ENCODE results near the gene SH2D4B. TPM values are rescaled to one million over a fixed set of nuclear protein-coding genes. Genes with fewer than 3 reads are reported as not detected.

Gene SH2D4B
- total and polyA plus RNA-seq, 2 of the 13 experiments (the other 11 are each of a cell fraction or from before 2014, with no cell fraction given): not detected

DNA sequence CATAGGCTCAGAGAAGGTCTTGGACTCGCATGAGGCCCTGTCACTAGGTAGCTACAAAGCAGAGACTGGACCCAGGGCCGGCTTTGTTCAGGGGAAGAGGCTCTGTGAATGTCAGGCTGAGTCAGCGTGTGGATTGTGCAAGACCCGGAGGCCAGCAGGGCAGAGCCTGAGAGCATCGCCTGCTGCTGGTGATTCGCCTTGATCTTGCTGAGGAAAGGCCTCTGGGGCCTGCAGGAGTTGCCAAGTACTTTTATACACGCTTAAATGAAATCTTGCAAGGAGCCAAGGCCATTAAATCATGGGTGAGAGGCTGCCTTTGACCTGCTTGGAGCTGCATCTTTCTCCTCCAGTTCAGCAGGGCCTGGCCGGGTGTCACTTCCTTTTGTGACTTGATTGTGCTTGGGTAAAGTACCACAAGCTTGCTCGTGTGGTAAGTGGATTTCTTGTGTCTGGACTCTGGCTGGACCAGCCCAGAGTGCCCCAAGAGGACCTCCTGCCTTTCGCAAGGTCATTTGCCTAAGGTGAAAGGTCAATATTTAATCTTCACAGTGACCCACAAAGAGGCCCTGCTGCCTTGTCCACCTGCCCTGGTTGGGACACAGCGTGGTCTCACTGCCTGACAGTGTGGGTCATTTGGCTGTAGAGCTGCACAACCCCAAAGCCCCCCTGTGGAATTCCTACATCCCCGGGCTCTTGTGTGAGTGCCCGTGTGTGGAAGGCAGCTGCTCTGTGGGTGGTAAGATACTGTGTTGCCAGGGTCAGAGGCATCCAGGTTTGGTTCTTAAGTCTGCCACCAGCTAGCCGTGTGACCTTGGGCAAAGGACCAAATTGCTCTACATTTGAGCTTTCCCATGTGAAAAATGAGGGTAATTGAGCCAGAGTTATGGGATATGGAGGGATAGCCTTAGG is 38.6 kb upstream of the SH2D4B start (continued):
- TF ChIP-seq CEBPB (IDR thresholded peaks at IDR 0.05; ENCODE audit: borderline replicate concordance, low read depth, low read length) (peak; percentile 100), ZNF343 (CRISPR knock-in tag; IDR thresholded peaks at IDR 0.05) (no peak), SOX5 (CRISPR knock-in tag; IDR thresholded peaks at IDR 0.05; ENCODE audit: borderline replicate concordance) (peak; percentile 87), TEAD3 (CRISPR knock-in tag; optimal IDR thresholded peaks at IDR 0.05; ENCODE audit: borderline replicate concordance) (peak; percentile 61), ZNF276 (CRISPR knock-in tag; IDR thresholded peaks at IDR 0.05; ENCODE audit: low read depth) (no peak), HMGXB3 (CRISPR knock-in tag; IDR thresholded peaks at IDR 0.05; ENCODE audit: borderline replicate concordance) (peak; percentile 71), CREM (IDR thresholded peaks at IDR 0.05) (peak; percentile 54; the same call in 1 of the 2 replicates), CREM (CRISPR knock-in tag; IDR thresholded peaks at IDR 0.05) (no peak), GABPB1 (CRISPR knock-in tag; IDR thresholded peaks at IDR 0.05) (peak; percentile 51), MXI1 (IDR thresholded peaks at IDR 0.05; ENCODE audit: borderline replicate concordance, low read depth, low read length) (peak; percentile 67; the same call in 1 of the 3 replicates), CTCF (CRISPR knock-in tag; IDR thresholded peaks at IDR 0.05) (peak; percentile 31; the same call in 1 of the 2 replicates), EP300 (IDR thresholded peaks at IDR 0.05; ENCODE audit: low read depth in 2 of 2, low read length in 2 of 2) (peak; percentile 80 to 86), EP300 (CRISPR knock-in tag; IDR thresholded peaks at IDR 0.05; ENCODE audit: borderline replicate concordance) (peak; percentile 64), U2AF1 (optimal IDR thresholded peaks at IDR 0.05; ENCODE audit: low read depth, low read length) (peak; percentile 89), MYNN (CRISPR knock-in tag; IDR thresholded peaks at IDR 0.05; ENCODE audit: low read depth) (no peak), ZSCAN21 (CRISPR knock-in tag; IDR thresholded peaks at IDR 0.05; ENCODE audit: borderline replicate concordance) (peak; percentile 76; the same call in 1 of the 2 replicates), SMARCE1 (IDR thresholded peaks at IDR 0.05; ENCODE audit: borderline replicate concordance) (no peak), POGZ (CRISPR knock-in tag; IDR thresholded peaks at IDR 0.05) (peak; percentile 78), HDAC1 (CRISPR knock-in tag; IDR thresholded peaks at IDR 0.05) (peak; percentile 92), SRSF9 (IDR thresholded peaks at IDR 0.05; ENCODE audit: borderline replicate concordance, insufficient read depth, low read depth, low read length, poor library complexity, severe bottlenecking) (no peak), ZNF17 (CRISPR knock-in tag; IDR thresholded peaks at IDR 0.05) (no peak), REXO4 (CRISPR knock-in tag; IDR thresholded peaks at IDR 0.05; ENCODE audit: borderline replicate concordance) (no peak)

All from HepG2 (cell line).